OCI-LY7 (cell line): ENCODE data around the gene SCG5. TPM values are rescaled to one million over a fixed set of nuclear protein-coding genes. Genes with fewer than 3 reads are reported as not detected.

Experiments
- BruUV-seq: library from RNA; stranded (reverse); fragments of 400-500 nt; replicated peaks from 2 replicates; lab custom pipeline; 2021; lab: Mats Ljungman, UMichigan
- CTCF ChIA-PET: fragments of 300-600 bp; sonication (Branson Sonifier 250); formaldehyde crosslinking; loops from one replicate; lab custom pipeline; 2022; ENCODE audit warnings: antibody characterized with exemption; ENCODE audit not compliant: unreplicated experiment; lab: Charles Lee
- POLR2A ChIA-PET: fragments of 300-600 bp; sonication (Branson Sonifier 250); formaldehyde crosslinking; loops from one replicate; lab custom pipeline; 2022; ENCODE audit warnings: antibody characterized with exemption; lab: Charles Lee
- DNase-seq: peaks from one replicate; pipeline ENCODE4 v3.0.0-alpha.2; 2015; ENCODE audit warnings: low spot score
- H2AFZ ChIP-seq: fragments of 200-600 bp; sonication (generic), shearing (Covaris generic); 2 replicates; pipeline ENCODE4 v1.6.1; 2014; ENCODE audit warnings: mild to moderate bottlenecking, antibody characterized with exemption, low read length, moderate library complexity
- H3K27ac ChIP-seq: fragments of 200-600 bp; sonication (generic); 2 replicates; pipeline ENCODE4 v1.5.1; 2014; ENCODE audit warnings: mixed run types, low read depth, mild to moderate bottlenecking, moderate library complexity, low read length, inconsistent platforms; ENCODE audit not compliant: poor library complexity, severe bottlenecking
- H3K36me3 ChIP-seq: fragments of 200-600 bp; sonication (generic); 2 replicates; pipeline ENCODE4 v1.6.1; 2014; ENCODE audit warnings: mild to moderate bottlenecking, antibody characterized with exemption, low read length, moderate library complexity, mixed read lengths; ENCODE audit not compliant: insufficient read depth
- H3K4me1 ChIP-seq: fragments of 200-600 bp; sonication (generic); 2 replicates; pipeline ENCODE4 v1.5.1; 2014; ENCODE audit warnings: mild to moderate bottlenecking, low read length; ENCODE audit not compliant: insufficient read depth, poor library complexity, severe bottlenecking
- H3K4me2 ChIP-seq: fragments of 200-600 bp; sonication (generic); 2 replicates; pipeline ENCODE4 v1.6.1; 2014; ENCODE audit warnings: mild to moderate bottlenecking, low read length
- H3K4me3 ChIP-seq: fragments of 200-600 bp; sonication (generic); 2 replicates; pipeline ENCODE4 v1.5.1; 2014; ENCODE audit warnings: mild to moderate bottlenecking, low read depth, low read length; ENCODE audit not compliant: poor library complexity, severe bottlenecking
- H3K79me2 ChIP-seq: fragments of 200-600 bp; sonication (generic); 2 replicates; pipeline ENCODE4 v1.6.1; 2016; ENCODE audit warnings: low read depth, mild to moderate bottlenecking, low read length, moderate library complexity, mixed read lengths; ENCODE audit not compliant: insufficient read depth
- H3K9me2 ChIP-seq: fragments of 200-600 bp; sonication (generic); 2 replicates; pipeline ENCODE4 v1.6.1; 2016; ENCODE audit warnings: mild to moderate bottlenecking, low read length, mixed read lengths; ENCODE audit not compliant: insufficient read depth
- H3K9me3 ChIP-seq: fragments of 200-600 bp; sonication (generic); 2 replicates; pipeline ENCODE4 v1.6.1; 2014; ENCODE audit warnings: mild to moderate bottlenecking, mixed run types, low read length, mixed read lengths
- H4K20me1 ChIP-seq: fragments of 200-600 bp; sonication (generic); 2 replicates; pipeline ENCODE4 v1.6.1; 2014; ENCODE audit warnings: mild to moderate bottlenecking, antibody characterized with exemption, low read length, moderate library complexity, mixed read lengths; ENCODE audit not compliant: insufficient read depth
- CTCF ChIP-seq: fragments of 200-600 bp; sonication (generic); conservative IDR thresholded peaks from 2 replicates; pipeline ENCODE4 v1.5.1; 2014; ENCODE audit warnings: mild to moderate bottlenecking, antibody characterized with exemption, low read length, moderate library complexity, mixed read lengths
- EZH2phosphoT487 ChIP-seq: fragments of 200-600 bp; sonication (generic); IDR thresholded peaks from 2 replicates; pipeline ENCODE4 v1.6.1; 2018; ENCODE audit warnings: low read depth, borderline replicate concordance, mild to moderate bottlenecking, mixed run types, antibody characterized with exemption, low read length, moderate library complexity, mixed read lengths
- intact Hi-C: fragments of 100-400 bp; cut with micrococcal nuclease; formaldehyde crosslinking; loops from one replicate; pipeline ENCODE4 v1.10.0; 2022; ENCODE audit not compliant: unreplicated experiment
- total RNA-seq, 2 experiments: library from RNA; depleted of rRNA in 1 of 2; stranded (reverse); fragments of >200 nt in 1 of 2; shearing (Covaris generic) in 1 of 2; gene quantifications; 2 replicates each; pipeline ENCODE4 v1.2.3, GENCODE V29; 2014 to 2022

SCG5 gene
- total RNA-seq, 2 experiments from 2014 or later = 1.5 to 4.7 TPM

- TF ChIP-seq EZH2phosphoT487 (no peak), CTCF (no peak)
- Histone ChIP-seq H3K4me1 (no peaks in the 10 kb centered on the region), H3K4me3 (no peak overlapping the region), H2AFZ (no peak overlapping the region), H3K4me2 (no peak overlapping the region), H3K9me3 (no peaks in the 10 kb centered on the region), H3K9me2 (no peaks in the 10 kb centered on the region), H4K20me1 (no peaks in the 10 kb centered on the region), H3K36me3 (no peaks in the 10 kb centered on the region), H3K27ac (no peak overlapping the region), H3K79me2 (no peaks in the 10 kb centered on the region)
- no TSS peak for BruUV-seq
- POLR2A ChIA-PET = no interaction called here
- intact Hi-C loops = no loop called here
- DNase-seq = no peak
- CTCF ChIA-PET = no interaction called here
These were observed 59.1 kb downstream of the SCG5 start for GRCh38 chr15:32700501-32701150.

GRCh38 chr15:32701863-32702262, 60.4 kb downstream of the SCG5 start:
- no peak overlapping the region for H3K4me3 ChIP-seq
- no peaks in the 10 kb centered on the region for H3K79me2 ChIP-seq
- H3K4me2 ChIP-seq = no peak overlapping the region
- no peak overlapping the region for H2AFZ ChIP-seq
- POLR2A ChIA-PET = no interaction called here
- H3K36me3 ChIP-seq = no peaks in the 10 kb centered on the region
- DNase-seq = no peak
- no peak overlapping the region for H3K27ac ChIP-seq
- BruUV-seq = no TSS peak
- no peaks in the 10 kb centered on the region for H3K9me2 ChIP-seq
- no peak for TF ChIP-seq CTCF
- no peak for TF ChIP-seq EZH2phosphoT487
- no peaks in the 10 kb centered on the region for H3K4me1 ChIP-seq
- intact Hi-C loops = no loop called here
- H4K20me1 ChIP-seq = no peaks in the 10 kb centered on the region
- no peaks in the 10 kb centered on the region for H3K9me3 ChIP-seq
- CTCF ChIA-PET = no interaction called here

- POLR2A ChIA-PET = interaction anchor here (0.7 to 1.1 kb wide), 2 partner anchors 12 to 283 kb away, joined by 3 to 4 read pairs; no protein-coding TSS in a partner anchor
- no peak overlapping the region for H3K27ac ChIP-seq
- intact Hi-C loops = no loop called here
- no TSS peak for BruUV-seq
- no peaks in the 10 kb centered on the region for H3K4me1 ChIP-seq
- H3K36me3 ChIP-seq = no peaks in the 10 kb centered on the region
- no peak overlapping the region for H2AFZ ChIP-seq
- TF ChIP-seq CTCF (no peak), EZH2phosphoT487 (no peak)
- no peaks in the 10 kb centered on the region for H3K9me3 ChIP-seq
- H3K79me2 ChIP-seq = no peaks in the 10 kb centered on the region
- H4K20me1 ChIP-seq = no peaks in the 10 kb centered on the region
- no peak overlapping the region for H3K4me2 ChIP-seq
- CTCF ChIA-PET = no interaction called here
- no peak for DNase-seq
- H3K4me3 ChIP-seq = no peak overlapping the region
- no peaks in the 10 kb centered on the region for H3K9me2 ChIP-seq
These were observed 63.0 kb downstream of the SCG5 start for GRCh38 chr15:32704395-32704981.
